COLO668 (cell line): ENCODE data around the gene ZNF615.
"Not testable (repeated sequence)": the region's sequence is repeated elsewhere in the genome, so short reads cannot be mapped to it uniquely, and the experiment has no call there.

ENCODE experiments used
- DNase-seq: peaks from one replicate; lab custom pipeline; 2025; ENCODE audit not compliant: unreplicated experiment; lab: John Stamatoyannopoulos, UW

The ZNF615 gene

DNA sequence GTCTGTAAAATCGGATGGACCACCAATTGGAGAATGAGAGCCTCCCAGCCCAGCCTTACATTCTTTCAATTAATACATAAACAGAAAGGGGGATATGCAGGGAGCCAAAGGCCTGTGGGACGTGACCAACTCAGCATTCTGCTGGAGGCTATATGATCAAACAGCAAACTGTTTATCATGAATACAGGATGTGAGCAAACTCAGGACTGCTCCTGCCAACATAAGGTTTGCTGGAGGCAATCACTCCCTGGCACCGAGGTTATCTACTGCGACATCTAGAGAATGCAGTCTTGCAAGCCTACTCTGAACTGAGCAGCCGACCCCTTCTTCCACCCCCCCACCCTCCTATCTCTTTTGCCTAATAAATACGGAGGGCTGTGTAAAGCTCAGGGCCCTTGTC is 27.1 kb downstream of the ZNF615 start:
- not testable (repeated sequence) for DNase-seq

DNA sequence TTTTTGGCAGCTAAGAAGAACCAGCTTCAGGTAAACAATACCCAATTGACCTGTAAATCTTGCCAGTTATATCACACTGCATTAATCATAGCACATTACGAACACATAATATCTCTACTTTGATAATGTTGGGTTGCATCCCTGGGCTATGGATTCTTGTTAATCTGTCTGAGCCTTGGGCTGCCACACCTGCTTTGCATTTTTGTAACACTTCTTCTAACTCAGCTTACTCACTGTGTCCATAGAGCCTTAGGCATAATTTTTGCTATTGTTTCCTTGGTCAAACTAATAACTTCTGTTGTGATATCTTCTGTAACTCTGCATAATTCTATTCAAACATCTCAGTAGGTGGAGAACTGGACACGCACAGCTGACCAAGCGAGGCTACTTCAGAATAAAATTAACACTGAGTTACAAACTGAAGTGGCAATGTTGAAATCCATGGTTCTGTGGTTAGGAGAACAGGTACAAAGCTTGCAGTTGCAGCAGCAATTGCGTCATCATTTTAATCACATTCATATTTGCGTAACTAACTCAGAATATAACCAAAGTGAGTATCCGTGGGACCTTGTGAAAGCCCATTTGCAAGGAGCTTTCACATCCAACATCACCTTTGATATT is 27.8 kb downstream of the ZNF615 start:
- no peak for DNase-seq

DNA sequence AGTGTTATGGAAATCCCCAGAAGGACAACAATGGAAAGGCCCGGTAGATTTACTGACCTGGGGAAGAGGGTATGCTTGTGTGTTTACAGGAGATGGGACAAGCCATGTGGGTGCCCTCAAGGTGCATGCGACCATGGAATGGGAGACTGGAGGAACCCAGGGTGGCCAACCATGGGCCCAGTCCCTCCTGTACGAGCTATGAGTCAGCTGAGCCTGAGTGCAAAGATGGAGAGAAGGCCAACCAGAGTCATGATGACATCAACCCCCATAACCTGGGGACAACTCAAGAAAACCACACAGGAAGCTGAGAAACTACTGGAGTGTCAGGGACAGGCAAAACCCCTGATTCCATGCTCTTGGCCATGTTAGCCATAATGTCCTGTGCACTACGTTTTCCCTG is 29.1 kb downstream of the ZNF615 start:
- no peak for DNase-seq

DNA sequence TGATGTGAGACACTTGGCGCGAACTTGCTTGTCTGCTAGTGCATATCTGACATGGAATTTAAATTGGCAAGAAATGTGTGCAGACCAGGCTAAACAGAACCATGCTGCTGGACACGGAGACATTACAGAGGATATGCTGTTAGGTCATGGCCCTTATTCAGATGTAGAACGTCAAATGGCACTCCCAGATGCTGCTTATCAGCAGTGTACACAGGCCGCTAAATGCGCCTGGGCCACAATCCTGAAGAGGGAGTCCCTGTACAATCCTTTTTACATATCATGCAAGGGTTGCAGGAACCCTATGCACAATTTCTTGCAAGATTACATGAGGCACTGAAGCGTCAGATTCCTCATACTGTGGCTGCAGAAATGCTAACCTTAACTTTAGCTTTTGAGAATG is 30.7 kb downstream of the ZNF615 start:
- no peak for DNase-seq

DNA sequence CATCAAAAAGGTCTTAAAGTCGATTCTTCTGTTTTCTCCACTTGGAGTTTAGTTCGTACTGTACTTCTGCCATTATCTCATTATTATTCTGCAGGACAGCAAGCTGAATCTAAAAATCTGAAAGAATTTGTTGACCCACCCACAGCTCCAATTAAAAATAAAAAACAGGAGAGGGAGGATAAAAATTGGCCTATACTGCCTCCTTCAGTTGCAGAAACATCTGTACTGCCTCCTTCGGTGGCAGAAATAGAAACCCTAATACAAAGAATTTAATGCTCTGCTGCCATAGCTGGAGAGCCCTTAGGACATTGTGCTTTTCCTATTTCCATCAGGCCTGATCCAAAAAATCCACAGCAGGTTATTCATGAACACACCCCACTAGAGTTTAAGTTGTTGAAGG is 31.2 kb downstream of the ZNF615 start:
- no peak for DNase-seq

DNA sequence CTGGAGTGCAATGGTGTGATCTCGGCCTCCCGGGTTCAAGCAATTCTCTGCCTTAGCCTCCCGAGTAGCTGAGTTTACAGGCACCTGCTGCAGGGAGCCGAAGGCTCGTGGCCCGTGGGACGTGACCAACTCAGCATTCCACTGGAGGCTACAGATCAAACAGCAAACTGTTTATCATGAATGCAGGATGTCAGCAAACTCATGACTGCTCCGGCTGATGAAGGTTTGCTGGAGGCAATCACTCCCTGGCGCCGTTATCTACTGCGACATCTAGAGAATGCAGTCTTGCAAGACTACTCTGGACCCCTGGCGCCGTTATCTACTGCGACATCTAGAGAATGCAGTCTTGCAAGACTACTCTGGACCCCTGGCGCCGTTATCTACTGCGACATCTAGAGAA is 32.2 kb downstream of the ZNF615 start:
- not testable (repeated sequence) for DNase-seq

DNA sequence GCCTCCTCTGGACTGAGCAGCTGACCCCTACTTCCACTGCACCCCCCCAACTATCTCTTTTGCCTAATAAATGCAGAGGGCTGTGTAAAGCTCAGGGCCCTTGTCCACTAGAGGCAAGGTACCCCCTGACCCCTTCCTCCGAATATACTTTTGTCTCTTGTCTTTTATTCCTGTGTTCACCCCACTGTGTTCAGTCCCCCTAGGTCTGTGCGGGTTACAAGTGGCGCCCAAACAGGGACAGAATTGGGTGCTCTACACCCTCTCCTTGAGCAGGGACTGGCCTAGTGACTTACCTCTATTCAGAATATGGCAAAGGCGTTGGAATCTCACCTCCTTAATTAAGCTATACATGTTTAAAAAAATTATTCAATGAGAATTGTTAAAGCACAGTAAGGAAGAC is 36.4 kb downstream of the ZNF615 start:
- DNase-seq: peak; percentile 12

DNA sequence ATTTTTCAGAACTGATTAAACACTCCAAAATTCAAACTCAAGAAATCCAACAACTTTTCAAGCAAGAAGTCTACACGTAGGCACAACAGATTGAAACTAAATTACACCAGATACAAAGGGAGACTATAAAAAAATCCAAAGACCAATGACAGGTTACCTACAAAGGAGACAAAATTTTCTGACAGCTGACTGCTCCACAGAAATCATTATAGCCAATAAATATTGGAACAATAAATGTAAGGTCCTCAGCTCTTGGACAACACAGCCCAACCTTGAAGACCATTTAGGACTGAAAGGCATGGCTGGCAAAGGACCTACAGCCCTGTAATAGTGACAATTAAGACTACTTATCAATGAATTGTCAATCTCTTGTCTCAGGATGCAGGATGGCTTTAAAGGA is 37.3 kb downstream of the ZNF615 start:
- no peak for DNase-seq

DNA sequence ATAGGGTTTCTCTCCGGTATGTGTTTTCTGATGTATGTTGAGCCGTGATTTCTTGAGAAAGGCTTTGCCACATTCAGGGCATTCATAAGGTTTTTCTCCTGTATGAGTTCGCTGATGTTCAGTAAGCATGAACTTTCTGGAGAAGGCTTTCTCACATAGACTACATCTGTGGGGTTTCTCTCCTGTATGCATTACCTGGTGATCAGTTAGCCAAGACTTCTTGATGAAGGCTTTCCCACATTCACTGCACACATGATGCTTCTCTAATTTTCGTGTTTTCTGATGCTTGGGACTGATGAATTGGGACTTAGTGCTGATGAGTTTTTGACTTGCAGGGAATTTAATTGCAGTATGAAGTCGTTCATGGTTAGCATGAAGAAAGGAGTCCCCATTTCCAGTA is 42.4 kb downstream of the ZNF615 start:
- no peak for DNase-seq

DNA sequence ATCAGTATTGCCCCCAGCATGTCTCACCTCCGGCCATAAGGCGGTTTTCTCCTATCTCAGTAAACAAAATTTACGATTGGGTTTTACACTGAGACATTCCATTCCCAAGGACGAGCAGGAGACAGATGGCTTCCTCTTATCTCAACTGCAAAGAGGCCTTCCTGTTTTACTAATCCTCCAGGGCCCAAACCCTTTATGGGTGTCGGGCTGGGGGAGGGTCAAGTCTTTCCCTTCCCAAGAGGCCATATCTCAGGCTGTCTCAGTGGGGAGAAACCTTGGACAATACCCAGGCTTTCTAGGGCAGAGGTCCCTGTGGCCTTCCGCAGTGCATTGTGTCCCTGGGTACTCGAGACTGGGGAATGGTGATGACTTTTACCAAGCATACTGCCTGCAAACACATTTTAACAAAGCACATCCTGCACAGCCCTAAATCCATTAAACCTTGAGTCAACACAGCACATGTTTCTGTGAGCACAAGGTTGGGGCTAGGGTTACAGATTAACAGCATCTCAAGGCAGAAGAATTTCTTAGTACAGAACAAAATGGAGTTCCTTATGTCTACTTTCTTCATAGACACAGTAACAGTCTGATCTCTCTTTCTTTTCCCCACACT is 47.3 kb downstream of the ZNF615 start:
- not testable (repeated sequence) for DNase-seq

DNA sequence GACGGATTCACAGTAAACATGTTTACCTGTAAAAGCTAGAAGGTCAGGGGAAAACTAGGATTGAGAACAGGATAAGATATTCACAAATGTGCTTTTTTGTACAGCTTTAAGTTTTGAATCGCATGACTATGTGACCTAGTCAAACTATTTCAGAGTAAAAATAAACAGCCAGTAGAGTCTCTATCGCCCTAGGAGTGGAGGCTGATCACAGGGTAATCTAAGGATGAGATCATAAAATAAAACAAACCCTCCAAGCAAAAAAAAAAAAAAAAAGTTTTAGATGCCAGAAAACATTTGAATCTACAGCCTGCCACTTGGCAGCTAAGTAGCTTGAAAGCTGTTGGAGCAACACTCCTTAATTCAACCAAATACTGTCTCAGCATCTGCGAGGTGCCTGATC is 48.2 kb downstream of the ZNF615 start:
- no peak for DNase-seq

DNA sequence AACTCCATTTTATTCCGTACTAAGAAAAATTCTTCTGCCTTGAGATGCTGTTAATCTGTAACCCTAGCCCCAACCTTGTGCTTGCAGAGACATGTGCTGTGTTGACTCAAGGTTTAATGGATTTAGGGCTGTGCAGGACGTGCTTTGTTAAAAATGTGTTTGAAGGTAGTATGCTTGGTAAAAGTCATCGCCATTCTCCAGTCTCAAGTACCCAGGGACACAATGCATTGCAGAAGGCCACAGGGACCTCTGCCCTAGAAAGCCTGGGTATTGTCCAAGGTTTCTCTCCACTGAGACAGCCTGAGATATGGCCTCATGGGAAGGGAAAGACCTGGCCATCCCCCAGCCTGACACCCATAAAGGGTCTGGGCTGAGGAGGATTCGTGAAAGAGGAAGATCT is 50.2 kb downstream of the ZNF615 start:
- DNase-seq: not testable (repeated sequence)

DNA sequence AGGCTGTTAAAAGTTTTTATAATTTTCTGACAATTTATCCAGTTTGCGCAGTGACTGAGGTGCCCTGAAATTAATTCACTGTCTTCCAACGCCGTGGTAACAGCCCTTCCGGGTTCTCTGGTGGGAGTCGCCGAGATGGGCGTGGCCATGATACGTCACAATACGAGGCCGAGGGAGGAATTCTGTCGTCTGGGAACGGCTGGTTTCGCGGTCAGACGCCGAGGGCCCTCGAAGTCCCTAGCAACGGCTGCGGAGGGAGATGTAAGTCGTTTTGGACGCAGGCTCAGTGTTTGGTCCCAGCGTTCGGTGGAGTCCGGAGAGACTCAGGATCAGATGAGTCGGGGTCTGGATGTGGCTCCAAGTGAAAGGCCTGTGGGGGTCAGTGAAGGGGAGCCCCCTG is 59.0 kb downstream of the ZNF615 start:
- no peak for DNase-seq

DNA sequence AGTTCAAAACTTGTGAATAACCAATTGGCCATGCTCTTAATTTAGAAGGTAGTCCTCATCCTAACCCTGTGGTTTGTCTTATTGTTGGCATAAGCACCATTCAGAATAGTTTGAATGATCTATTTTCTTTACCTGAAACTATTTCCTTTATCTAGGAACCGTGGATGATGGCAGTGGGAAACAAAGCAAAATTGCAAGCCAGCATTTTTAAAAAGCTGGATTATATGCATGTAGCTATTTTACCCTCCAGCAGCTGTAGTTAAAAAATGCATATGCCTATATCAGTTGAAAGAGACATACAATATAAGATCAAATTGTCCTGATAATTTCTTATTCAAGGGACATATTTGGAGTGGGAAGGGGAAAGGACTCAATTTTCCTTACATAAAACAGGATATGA is 61.4 kb downstream of the ZNF615 start:
- DNase-seq: no peak

DNA sequence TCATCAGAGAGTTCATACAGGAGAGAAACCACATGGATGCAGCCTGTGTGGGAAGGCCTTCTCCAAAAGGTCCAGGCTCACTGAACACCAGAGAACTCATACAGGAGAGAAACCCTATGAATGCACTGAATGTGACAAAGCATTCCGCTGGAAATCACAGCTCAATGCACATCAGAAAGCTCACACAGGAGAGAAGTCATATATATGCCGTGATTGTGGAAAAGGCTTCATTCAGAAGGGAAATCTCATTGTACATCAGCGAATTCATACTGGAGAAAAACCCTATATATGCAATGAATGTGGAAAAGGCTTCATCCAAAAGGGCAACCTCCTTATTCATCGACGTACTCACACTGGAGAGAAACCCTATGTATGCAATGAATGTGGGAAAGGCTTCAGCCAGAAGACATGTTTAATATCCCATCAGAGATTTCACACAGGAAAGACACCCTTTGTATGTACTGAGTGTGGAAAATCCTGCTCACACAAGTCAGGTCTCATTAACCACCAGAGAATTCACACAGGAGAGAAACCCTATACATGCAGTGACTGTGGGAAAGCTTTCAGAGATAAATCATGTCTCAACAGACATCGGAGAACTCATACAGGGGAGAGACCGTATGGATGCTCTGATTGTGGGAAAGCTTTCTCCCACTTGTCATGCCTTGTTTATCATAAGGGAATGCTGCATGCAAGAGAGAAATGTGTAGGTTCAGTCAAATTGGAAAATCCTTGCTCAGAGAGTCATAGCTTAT is 63.0 kb downstream of the ZNF615 start:
- DNase-seq: no peak
